HCT116 (cell line): Measurements from ENCODE around the gene SEMA4D. TPM values are rescaled to one million over a fixed set of nuclear protein-coding genes. Genes with fewer than 3 reads are reported as not detected.

Source experiments
- ATAC-seq: fragments of 200-7000 bp; cut with Tn5 transposase; 2 replicates; pipeline ENCODE4 v1.9.1; 2020; ENCODE audit warnings: mild to moderate bottlenecking, moderate library complexity
- BruUV-seq: library from RNA; stranded (reverse); fragments of 400-500 nt; replicated peaks from 2 replicates; lab custom pipeline; 2021; lab: Mats Ljungman, UMichigan
- CTCF ChIA-PET: fragments of 300-600 bp; sonication (Branson Sonifier 250); formaldehyde crosslinking; loops from one replicate; lab custom pipeline; 2021; ENCODE audit warnings: antibody characterized with exemption; lab: Charles Lee
- POLR2A ChIA-PET: fragments of 300-600, 350-600 bp; sonication (Branson Sonifier 250); formaldehyde crosslinking; loops from one replicate; lab custom pipeline; 2021; ENCODE audit warnings: antibody characterized with exemption; lab: Charles Lee
- RAD21 ChIA-PET, 2 experiments: fragments of 300-600 bp; sonication (Branson Sonifier 250); formaldehyde crosslinking; loops; one replicate each; lab custom pipeline; 2023; ENCODE audit warnings: low total read pairs in 2 of 2; ENCODE audit not compliant: uncharacterized antibody in 2 of 2, unreplicated experiment in 2 of 2, low non-redundant PET in 1 of 2; lab: Charles Lee
- DNase-seq: peaks from one replicate; pipeline ENCODE4 v3.0.0-alpha.2; 2010; ENCODE audit warnings: low read depth, low spot score
- H2AFZ ChIP-seq: fragments of 200-600 bp; shearing (Covaris generic), sonication (generic); 2 replicates; pipeline ENCODE4 v1.6.1; 2017; ENCODE audit warnings: low read depth, mixed run types, mixed read lengths, antibody characterized with exemption, low read length; ENCODE audit not compliant: poor library complexity, severe bottlenecking
- H3K27ac ChIP-seq: 2 replicates; pipeline ENCODE4 v1.5.1; 2012; ENCODE audit warnings: low read depth, low read length
- H3K27me3 ChIP-seq: fragments of 200-600 bp; sonication (generic); 2 replicates; pipeline ENCODE4 v1.6.1; 2016; ENCODE audit warnings: mixed run types, low read length, mixed read lengths; ENCODE audit not compliant: insufficient read depth
- H3K36me3 ChIP-seq, 2 experiments: fragments of 200-500 bp in 1 of 2; fragments of 200-600 bp in 1 of 2; sonication (Bioruptor generic) in 1 of 2; sonication (generic) in 1 of 2; 2 replicates each; pipeline versions ENCODE4 v1.5.1 to v1.6.1; 2014 to 2016; ENCODE audit warnings: low read length in 2 of 2, inconsistent platforms in 1 of 2, mixed read lengths in 1 of 2, mixed run types in 1 of 2; ENCODE audit not compliant: insufficient read depth in 2 of 2, control insufficient read depth in 1 of 2
- H3K4me1 ChIP-seq, 2 experiments: fragments of 200-600 bp in 1 of 2; sonication (generic) in 1 of 2; 2 replicates each; pipeline versions ENCODE4 v1.5.1 to v1.6.1; 2012 to 2017; ENCODE audit warnings: low read length in 2 of 2, inconsistent platforms in 1 of 2, mild to moderate bottlenecking in 1 of 2, mixed read lengths in 1 of 2, mixed run types in 1 of 2, moderate library complexity in 1 of 2; ENCODE audit not compliant: insufficient read depth in 2 of 2, control insufficient read depth in 1 of 2
- H3K4me2 ChIP-seq: fragments of 200-600 bp; sonication (generic); 2 replicates; pipeline ENCODE4 v1.6.1; 2017; ENCODE audit warnings: mixed run types, low read length, mixed read lengths
- H3K4me3 ChIP-seq, 2 experiments: fragments of 200-600 bp in 1 of 2; sonication (generic) in 1 of 2; replicated peaks in 1 of 2; 2 replicates each; pipeline ENCODE4 v1.5.1; 2011 to 2016; ENCODE audit warnings: low read length in 2 of 2, control low read depth in 1 of 2, low read depth in 1 of 2, mild to moderate bottlenecking in 1 of 2, mixed read lengths in 1 of 2, mixed run types in 1 of 2
- H3K79me2 ChIP-seq: fragments of 200-600 bp; sonication (generic); 2 replicates; pipeline ENCODE4 v1.6.1; 2017; ENCODE audit warnings: mild to moderate bottlenecking, mixed run types, low read length, moderate library complexity, mixed read lengths; ENCODE audit not compliant: insufficient read depth
- H3K9ac ChIP-seq: fragments of 200-600 bp; sonication (generic); 2 replicates; pipeline ENCODE4 v1.6.1; 2016; ENCODE audit warnings: low read length, mixed read lengths
- H3K9me2 ChIP-seq: fragments of 200-600 bp; sonication (generic), shearing (Covaris generic); 2 replicates; pipeline ENCODE4 v1.6.1; 2017; ENCODE audit warnings: mixed run types, mild to moderate bottlenecking, moderate library complexity; ENCODE audit not compliant: insufficient read depth
- H3K9me3 ChIP-seq, 2 experiments: fragments of 200-500 bp in 1 of 2; fragments of 200-600 bp in 1 of 2; sonication (Bioruptor generic) in 1 of 2; sonication (generic) in 1 of 2; 2 replicates each; pipeline ENCODE4 v1.6.1; 2014 to 2017; ENCODE audit warnings: low read length in 2 of 2, mixed read lengths in 2 of 2, inconsistent platforms in 1 of 2, low read depth in 1 of 2, mild to moderate bottlenecking in 1 of 2, mixed run types in 1 of 2, moderate library complexity in 1 of 2; ENCODE audit not compliant: control insufficient read depth in 1 of 2, insufficient read depth in 1 of 2
- H4K20me1 ChIP-seq: fragments of 200-600 bp; sonication (generic), shearing (Covaris generic); 2 replicates; pipeline ENCODE4 v1.6.1; 2017; ENCODE audit warnings: mixed run types, mild to moderate bottlenecking, moderate library complexity; ENCODE audit not compliant: insufficient read depth
- CBX3 ChIP-seq: IDR thresholded peaks from 2 replicates; pipeline ENCODE4 v1.6.1; 2012; ENCODE audit warnings: low read depth
- EGR1 ChIP-seq: IDR thresholded peaks from 2 replicates; pipeline ENCODE4 v1.6.1; 2012; ENCODE audit warnings: low read depth
- EZH2phosphoT487 ChIP-seq: fragments of 200-600 bp; IDR thresholded peaks from 2 replicates; pipeline ENCODE4 v1.6.1; 2018; ENCODE audit warnings: antibody characterized with exemption, borderline replicate concordance
- FOSL1 ChIP-seq: IDR thresholded peaks from 2 replicates; pipeline ENCODE4 v1.6.1; 2012; ENCODE audit warnings: low read depth
- SIN3A ChIP-seq: IDR thresholded peaks from 2 replicates; pipeline ENCODE4 v1.6.1; 2012; ENCODE audit warnings: low read depth
- SP1 ChIP-seq: IDR thresholded peaks from 2 replicates; pipeline ENCODE4 v1.6.1; 2012; ENCODE audit warnings: low read depth
- SRF ChIP-seq: IDR thresholded peaks from 2 replicates; pipeline ENCODE4 v1.6.1; 2012; ENCODE audit warnings: low read depth
- TCF7L2 ChIP-seq: IDR thresholded peaks from 2 replicates; pipeline ENCODE4 v1.7.0; 2011; ENCODE audit warnings: borderline replicate concordance, inconsistent platforms; ENCODE audit not compliant: insufficient read depth, insufficient read length; ENCODE audit errors: extremely low read depth
- YY1 ChIP-seq: IDR thresholded peaks from 2 replicates; pipeline ENCODE4 v1.6.1; 2011; ENCODE audit warnings: low read length, low read depth, moderate library complexity, mild to moderate bottlenecking; ENCODE audit not compliant: insufficient replicate concordance; ENCODE audit errors: extremely low read depth
- ZFX ChIP-seq: fragments of 450-650 bp; IDR thresholded peaks from 2 replicates; pipeline ENCODE4 v1.6.1; 2017
- ZNF274 ChIP-seq: fragments of 200-500 bp; sonication (Bioruptor generic); IDR thresholded peaks from 2 replicates; pipeline ENCODE4 v1.6.1; 2014; ENCODE audit warnings: mild to moderate bottlenecking, low read depth, low read length, inconsistent platforms
- intact Hi-C: fragments of 100-400 bp; cut with micrococcal nuclease; formaldehyde crosslinking; loops from 2 replicates; pipeline ENCODE4 v1.10.0; 2022
- total RNA-seq: library from RNA; stranded (reverse); gene quantifications from one replicate; pipeline ENCODE4 v1.2.1, GENCODE V29; 2021; ENCODE audit not compliant: unreplicated experiment
- TF ChIP-seq, protein P1 (sequence below): IDR thresholded peaks from 2 replicates; pipeline ENCODE4 v1.6.1; 2011; ENCODE audit warnings: mild to moderate bottlenecking, low read length, moderate library complexity; ENCODE audit not compliant: insufficient replicate concordance; ENCODE audit errors: extremely low read depth
- TF ChIP-seq, protein P2 (sequence below): IDR thresholded peaks from 2 replicates; pipeline ENCODE4 v1.6.1; 2012; ENCODE audit warnings: low read depth
- TF ChIP-seq, protein P3 (sequence below): IDR thresholded peaks from 2 replicates; pipeline ENCODE4 v1.6.1; 2012
- TF ChIP-seq, protein P4 (sequence below), 3 experiments: fragments of 200-600 bp in 1 of 3; sonication (generic) in 1 of 3; IDR thresholded peaks in 2 of 3; conservative IDR thresholded peaks in 1 of 3; 2 replicates each; pipeline ENCODE4 v1.5.1; 2012 to 2017; ENCODE audit warnings: low read depth in 2 of 3, low read length in 2 of 3, antibody characterized with exemption in 1 of 3, borderline replicate concordance in 1 of 3, control low read depth in 1 of 3, mild to moderate bottlenecking in 1 of 3, mixed read lengths in 1 of 3, mixed run types in 1 of 3, moderate library complexity in 1 of 3; ENCODE audit not compliant: insufficient read depth in 1 of 3

SEMA4D gene
- total RNA-seq, 1 experiment from 2014 or later: 32.0 TPM

DNA sequence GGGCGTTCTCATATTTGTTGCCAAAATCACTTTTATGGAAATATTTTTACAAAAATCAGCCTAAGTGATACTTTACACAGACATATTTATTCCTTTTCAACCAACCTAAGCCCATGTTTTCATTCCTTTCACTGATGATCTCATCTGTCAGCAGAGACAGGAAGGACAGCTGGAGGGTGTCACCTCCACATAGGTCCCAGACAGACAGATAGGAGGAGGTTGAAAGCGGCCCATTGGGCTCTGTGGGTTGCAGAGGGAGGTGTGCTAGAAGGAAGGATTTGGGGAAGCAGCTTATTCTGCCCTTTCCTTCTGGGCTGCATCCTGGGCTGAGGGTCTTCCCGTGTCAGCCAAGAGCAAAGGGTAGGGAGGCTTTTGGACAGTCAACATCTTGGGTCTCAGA, 26.0 kb upstream of the SEMA4D start:
- H3K4me3 ChIP-seq: no peak overlapping the region
- intact Hi-C loops: no loop called here
- H3K9me2 ChIP-seq: no peaks in the 10 kb centered on the region
- H3K4me1 ChIP-seq: peaks cover 0 to 26% of the 10 kb centered on the region in 2 experiments; a peak in 2 of 4 replicates
- ChIA-PET CTCF (interaction anchor here (1.4 kb wide), 1 partner anchor 578 kb away, joined by 3 read pairs; no protein-coding TSS in a partner anchor), POLR2A (no interaction called here), RAD21 (no interaction called here)
- no peaks in the 10 kb centered on the region for H4K20me1 ChIP-seq
- H3K27me3 ChIP-seq: no peaks in the 10 kb centered on the region
- H3K27ac ChIP-seq: no peak overlapping the region
- ATAC-seq (no peak), DNase-seq (no peak)
- H3K36me3 ChIP-seq: no peaks in the 10 kb centered on the region
- H3K9me3 ChIP-seq: no peaks in the 10 kb centered on the region
- TF ChIP-seq, protein P1, sequence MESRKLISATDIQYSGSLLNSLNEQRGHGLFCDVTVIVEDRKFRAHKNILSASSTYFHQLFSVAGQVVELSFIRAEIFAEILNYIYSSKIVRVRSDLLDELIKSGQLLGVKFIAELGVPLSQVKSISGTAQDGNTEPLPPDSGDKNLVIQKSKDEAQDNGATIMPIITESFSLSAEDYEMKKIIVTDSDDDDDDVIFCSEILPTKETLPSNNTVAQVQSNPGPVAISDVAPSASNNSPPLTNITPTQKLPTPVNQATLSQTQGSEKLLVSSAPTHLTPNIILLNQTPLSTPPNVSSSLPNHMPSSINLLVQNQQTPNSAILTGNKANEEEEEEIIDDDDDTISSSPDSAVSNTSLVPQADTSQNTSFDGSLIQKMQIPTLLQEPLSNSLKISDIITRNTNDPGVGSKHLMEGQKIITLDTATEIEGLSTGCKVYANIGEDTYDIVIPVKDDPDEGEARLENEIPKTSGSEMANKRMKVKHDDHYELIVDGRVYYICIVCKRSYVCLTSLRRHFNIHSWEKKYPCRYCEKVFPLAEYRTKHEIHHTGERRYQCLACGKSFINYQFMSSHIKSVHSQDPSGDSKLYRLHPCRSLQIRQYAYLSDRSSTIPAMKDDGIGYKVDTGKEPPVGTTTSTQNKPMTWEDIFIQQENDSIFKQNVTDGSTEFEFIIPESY: no peak
- TF ChIP-seq SRF (no peak), TCF7L2 (no peak), EGR1 (no peak), SIN3A (no peak), ZFX (no peak), EZH2phosphoT487 (no peak), ZNF274 (no peak), SP1 (no peak), CBX3 (no peak), YY1 (no peak), FOSL1 (no peak)
- TF ChIP-seq, protein P2, sequence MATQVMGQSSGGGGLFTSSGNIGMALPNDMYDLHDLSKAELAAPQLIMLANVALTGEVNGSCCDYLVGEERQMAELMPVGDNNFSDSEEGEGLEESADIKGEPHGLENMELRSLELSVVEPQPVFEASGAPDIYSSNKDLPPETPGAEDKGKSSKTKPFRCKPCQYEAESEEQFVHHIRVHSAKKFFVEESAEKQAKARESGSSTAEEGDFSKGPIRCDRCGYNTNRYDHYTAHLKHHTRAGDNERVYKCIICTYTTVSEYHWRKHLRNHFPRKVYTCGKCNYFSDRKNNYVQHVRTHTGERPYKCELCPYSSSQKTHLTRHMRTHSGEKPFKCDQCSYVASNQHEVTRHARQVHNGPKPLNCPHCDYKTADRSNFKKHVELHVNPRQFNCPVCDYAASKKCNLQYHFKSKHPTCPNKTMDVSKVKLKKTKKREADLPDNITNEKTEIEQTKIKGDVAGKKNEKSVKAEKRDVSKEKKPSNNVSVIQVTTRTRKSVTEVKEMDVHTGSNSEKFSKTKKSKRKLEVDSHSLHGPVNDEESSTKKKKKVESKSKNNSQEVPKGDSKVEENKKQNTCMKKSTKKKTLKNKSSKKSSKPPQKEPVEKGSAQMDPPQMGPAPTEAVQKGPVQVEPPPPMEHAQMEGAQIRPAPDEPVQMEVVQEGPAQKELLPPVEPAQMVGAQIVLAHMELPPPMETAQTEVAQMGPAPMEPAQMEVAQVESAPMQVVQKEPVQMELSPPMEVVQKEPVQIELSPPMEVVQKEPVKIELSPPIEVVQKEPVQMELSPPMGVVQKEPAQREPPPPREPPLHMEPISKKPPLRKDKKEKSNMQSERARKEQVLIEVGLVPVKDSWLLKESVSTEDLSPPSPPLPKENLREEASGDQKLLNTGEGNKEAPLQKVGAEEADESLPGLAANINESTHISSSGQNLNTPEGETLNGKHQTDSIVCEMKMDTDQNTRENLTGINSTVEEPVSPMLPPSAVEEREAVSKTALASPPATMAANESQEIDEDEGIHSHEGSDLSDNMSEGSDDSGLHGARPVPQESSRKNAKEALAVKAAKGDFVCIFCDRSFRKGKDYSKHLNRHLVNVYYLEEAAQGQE: no peak
- TF ChIP-seq, protein P3, sequence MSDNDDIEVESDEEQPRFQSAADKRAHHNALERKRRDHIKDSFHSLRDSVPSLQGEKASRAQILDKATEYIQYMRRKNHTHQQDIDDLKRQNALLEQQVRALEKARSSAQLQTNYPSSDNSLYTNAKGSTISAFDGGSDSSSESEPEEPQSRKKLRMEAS: no peak
- TF ChIP-seq, protein P4, sequence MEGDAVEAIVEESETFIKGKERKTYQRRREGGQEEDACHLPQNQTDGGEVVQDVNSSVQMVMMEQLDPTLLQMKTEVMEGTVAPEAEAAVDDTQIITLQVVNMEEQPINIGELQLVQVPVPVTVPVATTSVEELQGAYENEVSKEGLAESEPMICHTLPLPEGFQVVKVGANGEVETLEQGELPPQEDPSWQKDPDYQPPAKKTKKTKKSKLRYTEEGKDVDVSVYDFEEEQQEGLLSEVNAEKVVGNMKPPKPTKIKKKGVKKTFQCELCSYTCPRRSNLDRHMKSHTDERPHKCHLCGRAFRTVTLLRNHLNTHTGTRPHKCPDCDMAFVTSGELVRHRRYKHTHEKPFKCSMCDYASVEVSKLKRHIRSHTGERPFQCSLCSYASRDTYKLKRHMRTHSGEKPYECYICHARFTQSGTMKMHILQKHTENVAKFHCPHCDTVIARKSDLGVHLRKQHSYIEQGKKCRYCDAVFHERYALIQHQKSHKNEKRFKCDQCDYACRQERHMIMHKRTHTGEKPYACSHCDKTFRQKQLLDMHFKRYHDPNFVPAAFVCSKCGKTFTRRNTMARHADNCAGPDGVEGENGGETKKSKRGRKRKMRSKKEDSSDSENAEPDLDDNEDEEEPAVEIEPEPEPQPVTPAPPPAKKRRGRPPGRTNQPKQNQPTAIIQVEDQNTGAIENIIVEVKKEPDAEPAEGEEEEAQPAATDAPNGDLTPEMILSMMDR (IDR thresholded peaks at IDR 0.05 in 2 of 3, conservative IDR thresholded peaks at IDR 0.05 in 1 of 3; ENCODE audit: borderline replicate concordance in 1 of 3, insufficient read depth in 1 of 3, low read depth in 2 of 3, low read length in 2 of 3): no peak
- no peak overlapping the region for H3K9ac ChIP-seq
- no TSS peak for BruUV-seq
- no peak overlapping the region for H3K4me2 ChIP-seq
- no peak overlapping the region for H2AFZ ChIP-seq
- H3K79me2 ChIP-seq: no peaks in the 10 kb centered on the region
